Jurkat, Clone E6-1 (cell line): ENCODE data around the gene PKHD1.
"Not testable (repeated sequence)": the region's sequence is repeated elsewhere in the genome, so short reads cannot be mapped to it uniquely, and the experiment has no call there.

ENCODE experiments used
- DNase-seq: peaks from one replicate; pipeline ENCODE4 v3.0.0-alpha.2; 2011; ENCODE audit warnings: low read depth, low spot score
- H3K4me3 ChIP-seq: 2 replicates; pipeline ENCODE4 v1.5.1; 2011; ENCODE audit warnings: mild to moderate bottlenecking, low read length, control low read depth, moderate library complexity

PKHD1 gene

DNA sequence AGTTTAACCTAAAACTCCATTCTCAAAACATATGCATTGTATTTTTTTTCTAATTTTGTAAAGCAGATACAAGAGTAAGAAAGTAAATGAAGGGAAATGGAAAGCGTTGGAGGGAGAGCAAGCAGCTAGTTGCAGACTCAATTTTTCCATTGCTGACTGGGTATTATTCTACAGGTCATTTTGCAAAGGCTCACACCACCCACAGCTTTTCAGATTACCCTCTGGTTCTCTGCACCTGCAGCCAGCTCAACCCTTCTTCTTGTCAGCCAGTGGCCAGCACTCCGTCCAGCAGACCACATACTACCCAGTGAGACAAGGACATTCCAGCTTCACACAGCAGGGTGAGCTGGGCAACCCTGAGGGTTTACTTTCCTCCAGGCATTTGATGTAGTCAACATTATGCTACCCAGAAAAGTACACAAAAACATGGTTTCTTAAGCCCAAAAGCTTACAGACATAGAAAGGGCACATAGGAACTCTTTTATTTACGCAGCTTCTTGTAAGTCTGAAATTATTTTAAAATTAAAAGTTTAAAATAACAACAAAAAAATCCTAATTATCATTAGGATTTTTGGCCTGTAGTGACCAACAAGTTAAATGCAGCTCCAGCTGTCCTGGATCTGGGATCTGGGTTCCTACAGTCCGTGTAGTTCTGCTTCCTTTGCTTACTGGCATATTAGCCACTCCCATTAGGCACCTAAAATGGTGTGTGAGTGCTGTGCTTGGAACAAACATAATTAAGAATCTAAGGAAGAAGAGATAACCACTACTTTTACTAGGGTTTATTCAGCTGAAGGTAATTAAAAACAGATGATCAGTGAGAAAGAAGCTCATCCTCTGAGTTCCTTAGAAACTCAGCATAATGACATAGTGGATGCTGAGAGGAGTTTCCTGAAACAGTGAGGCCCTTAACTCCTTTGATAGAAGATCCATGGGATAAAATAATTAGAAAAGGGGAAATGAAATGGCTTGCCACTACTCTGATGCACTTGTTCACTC, 185.3 kb downstream of the PKHD1 start:
- no peak overlapping the region for H3K4me3 ChIP-seq
- DNase-seq, result no peak

- DNase-seq, result no peak
- no peak overlapping the region for H3K4me3 ChIP-seq
These were observed 194.0 kb downstream of the PKHD1 start for GRCh38 chr6:51893366-51893765.

GRCh38 chr6:51892750-51893149, 194.7 kb downstream of the PKHD1 start:
- no peak overlapping the region for H3K4me3 ChIP-seq
- no peak for DNase-seq

- no peak for DNase-seq
- no peak overlapping the region for H3K4me3 ChIP-seq
These were observed 195.1 kb downstream of the PKHD1 start for GRCh38 chr6:51892339-51892738.

GRCh38 chr6:51891784-51892183, 195.6 kb downstream of the PKHD1 start:
- H3K4me3 ChIP-seq, result no peak overlapping the region

GRCh38 chr6:51887859-51888258, 199.6 kb downstream of the PKHD1 start:
- no peak overlapping the region for H3K4me3 ChIP-seq
- DNase-seq, result no peak

More at GRCh38 chr6:51891784-51892183, 195.6 kb downstream of the PKHD1 start:
- DNase-seq, result no peak

GRCh38 chr6:51885957-51886356, 201.5 kb downstream of the PKHD1 start:
- no peak for DNase-seq
- no peak overlapping the region for H3K4me3 ChIP-seq

- no peak for DNase-seq
- no peak overlapping the region for H3K4me3 ChIP-seq
These were observed 218.6 kb downstream of the PKHD1 start for GRCh38 chr6:51868591-51869355.

GRCh38 chr6:51866867-51867266, 220.5 kb downstream of the PKHD1 start:
- H3K4me3 ChIP-seq, result no peak overlapping the region
- DNase-seq, result no peak

GRCh38 chr6:51865996-51866395, 221.4 kb downstream of the PKHD1 start:
- H3K4me3 ChIP-seq, result no peak overlapping the region
- DNase-seq, result no peak

DNA sequence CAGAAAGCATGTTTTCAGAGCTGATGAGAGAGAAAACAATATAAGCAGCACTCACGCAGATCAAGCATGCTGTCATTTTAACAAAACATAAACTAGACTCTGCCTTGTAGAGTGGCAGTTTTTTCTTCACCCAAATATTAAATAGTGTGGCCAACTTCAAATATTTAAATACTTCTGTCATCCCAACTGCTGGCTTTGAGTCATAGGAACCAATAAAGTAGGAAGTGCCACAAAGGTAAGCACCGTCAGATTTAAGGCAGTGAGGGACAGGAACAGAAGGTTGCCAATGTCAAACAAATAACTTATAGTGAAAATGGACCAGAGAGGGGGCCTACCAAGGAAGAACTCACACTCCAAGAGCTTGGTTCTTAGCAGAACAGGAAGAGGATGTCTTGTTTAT, 222.2 kb downstream of the PKHD1 start:
- no peak for DNase-seq
- H3K4me3 ChIP-seq, result no peak overlapping the region

DNA sequence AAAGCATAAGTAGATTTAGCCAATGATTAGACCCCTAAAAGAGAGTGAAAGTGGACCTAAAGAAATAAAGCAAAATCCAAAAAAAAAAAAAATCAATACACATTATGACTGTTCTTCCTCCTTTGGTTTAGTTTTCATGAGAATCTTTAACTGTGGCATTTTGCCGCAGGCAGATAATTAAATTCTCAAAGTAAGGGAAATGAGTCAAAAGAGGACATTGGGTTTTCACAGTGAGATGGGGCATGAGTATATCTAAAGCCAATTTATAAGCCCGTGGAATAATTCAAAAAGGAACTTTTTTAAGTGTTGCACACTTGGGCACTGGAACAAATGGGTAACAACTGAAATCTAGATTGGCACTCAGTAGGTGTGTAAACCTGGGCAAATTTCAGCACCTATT, 230.3 kb downstream of the PKHD1 start:
- DNase-seq, result no peak

DNA sequence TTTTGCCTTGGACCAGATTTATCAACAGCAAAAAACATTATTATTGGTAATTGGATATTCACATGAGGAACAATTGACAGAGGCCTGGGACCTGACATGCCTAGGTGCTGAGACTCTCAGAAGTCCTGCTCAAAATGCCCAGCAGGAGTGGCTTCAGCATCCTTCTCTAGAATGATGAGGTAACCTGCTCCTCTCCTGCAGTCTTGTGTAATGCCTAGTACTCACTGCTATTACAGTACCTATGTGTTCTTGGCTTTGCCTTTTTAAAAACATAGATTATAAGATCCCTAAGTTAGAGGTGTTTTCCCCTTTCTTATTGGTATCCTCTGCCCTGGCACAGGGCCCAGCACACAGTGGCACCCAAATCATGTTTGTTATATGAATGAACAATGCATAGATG, 230.9 kb downstream of the PKHD1 start:
- no peak overlapping the region for H3K4me3 ChIP-seq
- DNase-seq, result no peak

More for the DNA sequence above, 230.3 kb downstream of the PKHD1 start:
- H3K4me3 ChIP-seq, result no peak overlapping the region

DNA sequence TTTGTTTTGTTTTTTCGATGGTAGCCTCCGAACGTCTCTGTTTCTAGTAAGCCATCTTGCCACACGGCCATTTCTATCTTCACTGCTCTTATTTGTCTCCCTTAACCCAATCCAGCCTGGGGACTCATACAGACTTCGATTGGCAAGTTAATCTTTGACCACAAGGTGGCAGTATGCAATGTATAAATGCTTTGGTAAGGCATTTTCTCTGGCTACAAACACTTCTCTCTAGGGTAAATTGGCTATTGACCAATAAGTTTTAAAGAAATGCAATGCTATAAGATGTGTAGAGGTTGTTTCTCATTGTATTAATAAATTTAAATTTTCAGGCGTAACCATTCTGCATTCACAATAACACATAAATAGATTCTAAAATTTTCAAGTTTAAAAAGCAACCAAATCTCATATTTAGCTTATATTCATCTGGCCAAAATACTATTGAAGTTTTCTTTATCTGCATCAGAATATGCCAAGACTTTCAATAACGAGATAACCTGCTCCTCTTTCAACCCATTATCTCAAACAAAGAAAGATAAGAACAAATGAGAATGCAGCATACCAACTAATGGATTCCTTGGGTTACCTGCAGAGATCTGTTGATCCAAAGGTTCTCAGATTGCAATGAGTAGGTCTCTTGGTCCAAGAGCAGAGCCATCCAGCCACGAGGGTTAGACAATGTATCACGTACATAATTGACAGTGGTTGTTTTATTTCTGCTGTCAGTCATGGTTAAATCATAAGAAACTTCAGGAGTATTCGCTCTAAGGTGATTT, 231.9 kb downstream of the PKHD1 start:
- H3K4me3 ChIP-seq, result no peak overlapping the region
- peak; percentile 75 for DNase-seq

- no peak overlapping the region for H3K4me3 ChIP-seq
- no peak for DNase-seq
These were observed 232.5 kb downstream of the PKHD1 start for GRCh38 chr6:51854876-51855275.

GRCh38 chr6:51854347-51854746, 233.1 kb downstream of the PKHD1 start:
- no peak overlapping the region for H3K4me3 ChIP-seq
- DNase-seq, result no peak

DNA sequence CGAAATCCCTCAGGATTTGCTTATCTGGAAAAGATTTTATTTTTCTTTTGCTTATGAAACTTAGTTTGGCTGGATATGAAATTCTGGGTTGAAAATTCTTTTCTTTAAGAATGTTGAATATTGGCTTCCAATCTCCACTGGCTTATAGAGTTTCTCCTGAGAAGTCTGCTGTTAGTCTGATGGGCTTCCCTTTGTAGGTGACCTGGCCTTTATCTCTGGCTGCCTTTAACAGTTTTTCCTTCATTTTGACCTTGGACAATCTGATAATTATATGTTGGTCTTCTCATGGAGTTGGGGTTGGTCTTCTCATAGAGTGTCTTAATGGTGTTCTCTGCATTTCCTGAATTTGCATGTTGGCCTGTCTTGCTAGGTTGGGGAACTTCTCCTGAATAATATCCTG, 234.3 kb downstream of the PKHD1 start:
- DNase-seq, H3K4me3 ChIP-seq: not testable (repeated sequence)

GRCh38 chr6:51846531-51846930, 240.9 kb downstream of the PKHD1 start:
- H3K4me3 ChIP-seq, result no peak overlapping the region
- no peak for DNase-seq

DNA sequence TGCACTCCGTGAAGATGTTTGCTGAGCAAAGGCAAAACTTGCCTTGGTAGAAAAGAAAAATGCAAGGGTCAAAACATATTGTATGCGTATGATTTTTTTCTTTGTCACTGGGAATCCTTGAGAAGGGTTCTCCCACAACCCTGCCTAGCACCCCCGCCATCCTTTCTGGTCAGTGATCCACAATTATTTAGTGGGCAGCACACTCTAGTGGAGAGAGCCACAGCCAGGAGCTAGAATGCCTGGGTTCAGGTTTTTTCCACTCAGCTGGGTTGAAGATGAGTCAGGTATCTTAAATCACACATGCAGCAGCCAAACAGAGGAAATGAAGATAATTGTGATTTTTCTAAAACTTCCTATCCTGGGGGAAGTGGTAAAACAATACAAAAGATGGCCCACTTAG, 243.1 kb downstream of the PKHD1 start:
- no peak for DNase-seq
- H3K4me3 ChIP-seq, result no peak overlapping the region
